Endothelial cell of umbilical vein (primary cell): ENCODE results near the gene S1PR5. TPM values are rescaled to one million over a fixed set of nuclear protein-coding genes. Genes with fewer than 3 reads are reported as not detected.

Experiments used
- BruUV-seq: library from RNA; stranded (reverse); fragments of 400-500 nt; replicated peaks from 2 replicates; lab custom pipeline; 2021; lab: Mats Ljungman, UMichigan
- CTCF ChIA-PET: fragments of 300-600, 350-600 bp; sonication (Branson Sonifier 250); formaldehyde crosslinking; loops from one replicate; lab custom pipeline; 2021; ENCODE audit warnings: antibody characterized with exemption, inconsistent platforms; lab: Charles Lee
- POLR2A ChIA-PET: fragments of 300-600, 350-600 bp; sonication (Branson Sonifier 250); formaldehyde crosslinking; loops from one replicate; lab custom pipeline; 2021; ENCODE audit warnings: antibody characterized with exemption, inconsistent platforms; lab: Charles Lee
- DNase-seq: peaks from one replicate; pipeline ENCODE4 v3.0.0-alpha.2; 2011; ENCODE audit warnings: low read depth, low spot score
- FAIRE-seq: peaks from 2 replicates; lab custom pipeline; 2011; peaks lifted over from hg19 to GRCh38; lab: Jason Lieb, UNC
- H2AFZ ChIP-seq: 2 replicates; pipeline ENCODE4 v1.6.0; 2012; ENCODE audit warnings: low read depth, low read length, control low read depth, inconsistent platforms
- H3K27ac ChIP-seq: 2 replicates; pipeline ENCODE4 v1.5.1; 2011; ENCODE audit warnings: low read depth, mild to moderate bottlenecking, control low read depth, low read length, moderate library complexity; ENCODE audit not compliant: insufficient read depth
- H3K27me3 ChIP-seq, 2 experiments: 2 replicates each; pipeline versions ENCODE4 v1.6.0 to v1.6.1; 2011; ENCODE audit warnings: low read length in 2 of 2, mixed read lengths in 1 of 2; ENCODE audit not compliant: control insufficient read depth in 2 of 2, insufficient read depth in 2 of 2
- H3K36me3 ChIP-seq, 2 experiments: 2 replicates in 1 of 2; 3 replicates in 1 of 2; pipeline ENCODE4 v1.5.1; 2011; ENCODE audit warnings: low read length in 2 of 2, mild to moderate bottlenecking in 1 of 2, moderate library complexity in 1 of 2; ENCODE audit not compliant: control insufficient read depth in 2 of 2, insufficient read depth in 2 of 2; ENCODE audit errors: extremely low read depth in 1 of 2
- H3K4me1 ChIP-seq: 3 replicates; pipeline ENCODE4 v1.5.1; 2011; ENCODE audit warnings: mild to moderate bottlenecking, low read length; ENCODE audit not compliant: control insufficient read depth, insufficient read depth; ENCODE audit errors: extremely low read depth
- H3K4me2 ChIP-seq: 2 replicates; pipeline ENCODE4 v1.6.1; 2011; ENCODE audit warnings: low read length, control low read depth, mixed read lengths; ENCODE audit not compliant: insufficient read depth
- H3K4me3 ChIP-seq, 3 experiments: fragments of 200-600 bp in 1 of 3; sonication (generic), shearing (Covaris generic) in 1 of 3; replicated peaks in 1 of 3; 2 replicates each; pipeline ENCODE4 v1.5.1; 2011 to 2016; ENCODE audit warnings: control low read depth in 3 of 3, low read length in 3 of 3, mild to moderate bottlenecking in 2 of 3, inconsistent platforms in 1 of 3, low read depth in 1 of 3, moderate library complexity in 1 of 3; ENCODE audit not compliant: insufficient read depth in 1 of 3
- H3K79me2 ChIP-seq: 2 replicates; pipeline ENCODE4 v1.6.0; 2012; ENCODE audit warnings: low read length, inconsistent platforms; ENCODE audit not compliant: control insufficient read depth, insufficient read depth
- H3K9ac ChIP-seq: replicated peaks from 2 replicates; pipeline ENCODE3; 2011; ENCODE audit warnings: low read length, control low read depth; ENCODE audit not compliant: insufficient read depth; ENCODE audit errors: extremely low read depth
- H3K9me1 ChIP-seq: replicated peaks from 3 replicates; pipeline ENCODE4 v1.6.0; 2011; ENCODE audit warnings: mild to moderate bottlenecking, low read length; ENCODE audit not compliant: control insufficient read depth, insufficient read depth; ENCODE audit errors: extremely low read depth
- H3K9me3 ChIP-seq: replicated peaks from 2 replicates; pipeline ENCODE4 v1.5.1; 2012; ENCODE audit warnings: low read length, inconsistent platforms; ENCODE audit not compliant: control insufficient read depth, insufficient read depth
- H4K20me1 ChIP-seq: replicated peaks from 2 replicates; pipeline ENCODE3; 2011; ENCODE audit warnings: mild to moderate bottlenecking, low read length; ENCODE audit not compliant: control insufficient read depth, insufficient read depth; ENCODE audit errors: extremely low read depth
- CTCF ChIP-seq, 2 donors: IDR thresholded peaks; 1 replicate in 1 of 2; 2 replicates in 1 of 2; pipeline ENCODE4 v1.5.1; 2011; ENCODE audit warnings: low read length in 2 of 2, mild to moderate bottlenecking in 2 of 2, moderate library complexity in 2 of 2, control low read depth in 1 of 2, inconsistent platforms in 1 of 2, low read depth in 1 of 2; ENCODE audit not compliant: insufficient read depth in 1 of 2; ENCODE audit errors: extremely low read depth in 1 of 2
- EZH2 ChIP-seq: IDR thresholded peaks from 2 replicates; pipeline ENCODE4 v1.6.1; 2012; ENCODE audit warnings: borderline replicate concordance, low read depth, mild to moderate bottlenecking, moderate library complexity, low read length, inconsistent platforms; ENCODE audit not compliant: severe bottlenecking
- FOS ChIP-seq: IDR thresholded peaks from 2 replicates; pipeline ENCODE4 v1.6.1; 2011; ENCODE audit warnings: mild to moderate bottlenecking, low read length, moderate library complexity, borderline replicate concordance; ENCODE audit not compliant: insufficient read depth
- GATA2 ChIP-seq: IDR thresholded peaks from 2 replicates; pipeline ENCODE4 v1.7.0; 2011; ENCODE audit warnings: low read depth, mild to moderate bottlenecking, moderate library complexity, mixed read lengths, low read length; ENCODE audit not compliant: insufficient read length, insufficient read depth
- JUN ChIP-seq: IDR thresholded peaks from 2 replicates; pipeline ENCODE4 v1.6.1; 2011; ENCODE audit warnings: borderline replicate concordance, low read depth; ENCODE audit not compliant: insufficient read length, insufficient read depth
- MAX ChIP-seq: IDR thresholded peaks from 2 replicates; pipeline ENCODE4 v1.6.1; 2011; ENCODE audit not compliant: insufficient read depth, insufficient read length
- MYC ChIP-seq: IDR thresholded peaks from one replicate; pipeline ENCODE4 v1.6.1; 2011; ENCODE audit warnings: mild to moderate bottlenecking, low read depth, low read length
- POLR2A ChIP-seq: IDR thresholded peaks from 2 replicates; pipeline ENCODE4 v1.6.1; 2012; ENCODE audit warnings: low read depth, mild to moderate bottlenecking, control low read depth, low read length
- POLR2AphosphoS5 ChIP-seq: IDR thresholded peaks from 2 replicates; pipeline ENCODE4 v1.6.1; 2012; ENCODE audit warnings: low read depth, mild to moderate bottlenecking, control low read depth, low read length, moderate library complexity; ENCODE audit not compliant: insufficient read depth
- dilution Hi-C: fragments of 300-500 bp; cut with MboI; formaldehyde crosslinking; loops from one replicate; pipeline ENCODE4 v1.15.0; 2019; ENCODE audit warnings: low sequenced_read_pairs; ENCODE audit not compliant: extremely low pct_ligation_motif_present
- intact Hi-C: fragments of 100-400 bp; cut with micrococcal nuclease; formaldehyde crosslinking; loops from one replicate; pipeline ENCODE4 v1.10.0; 2022
- polyA plus RNA-seq, 4 experiments: library from polyadenylated mRNA; depleted of rRNA in 3 of 4; stranded (reverse) in 3 of 4; unstranded in 1 of 4; fragments of >200 nt; gene quantifications; 2 replicates each; pipeline versions ENCODE4 v1.2.1 to v1.2.3, GENCODE V29; 2011 to 2012; ENCODE audit warnings: missing spikeins in 1 of 4
- total RNA-seq: library from RNA; stranded (reverse); gene quantifications from 2 replicates; pipeline ENCODE4 v1.2.3, GENCODE V29; 2021

S1PR5 gene
- total and polyA plus RNA-seq, 2 donors (not counting 3 experiments of a cell fraction or from before 2014, with no cell fraction given) = not detected

- intact Hi-C loops (no loop called here), dilution Hi-C loops (no loop called here)
- DNase-seq (no peak), FAIRE-seq (no peak)
- Histone ChIP-seq H2AFZ (no peak overlapping the region), H3K9me1 (no peaks in the 10 kb centered on the region), H3K9ac (no peak overlapping the region), H3K4me3 (no peak overlapping the region), H3K36me3 (peaks cover 3 to 16% of the 10 kb centered on the region in 2 experiments), H3K4me2 (no peak overlapping the region), H3K27me3 (no peaks in the 10 kb centered on the region), H3K27ac (no peak overlapping the region), H3K4me1 (peaks cover 3% of the 10 kb centered on the region), H4K20me1 (no peaks in the 10 kb centered on the region), H3K9me3 (no peaks in the 10 kb centered on the region), H3K79me2 (peaks cover 6% of the 10 kb centered on the region)
- BruUV-seq = no TSS peak
- TF ChIP-seq POLR2A (no peak), GATA2 (no peak)
- POLR2A ChIA-PET = no interaction called here
- CTCF ChIA-PET = no interaction called here
Observed at GRCh38 chr19:10560154-10560553, 42.9 kb upstream of the S1PR5 start.

- Histone ChIP-seq H3K79me2 (no peaks in the 10 kb centered on the region), H3K9me3 (no peaks in the 10 kb centered on the region), H3K27me3 (no peaks in the 10 kb centered on the region), H2AFZ (no peak overlapping the region), H3K4me3 (no peak overlapping the region), H3K9me1 (no peaks in the 10 kb centered on the region), H3K9ac (no peak overlapping the region), H3K36me3 (peaks cover 7 to 35% of the 10 kb centered on the region in 2 experiments), H3K4me1 (no peaks in the 10 kb centered on the region), H3K27ac (no peak overlapping the region), H4K20me1 (no peaks in the 10 kb centered on the region), H3K4me2 (no peak overlapping the region)
- DNase-seq = no peak
- ChIA-PET POLR2A (no interaction called here), CTCF (interaction anchor here (1.3 kb wide), 1 partner anchor 74 kb away, joined by 3 read pairs; no protein-coding TSS in a partner anchor)
- BruUV-seq = no TSS peak
- intact Hi-C loops (no loop called here), dilution Hi-C loops (no loop called here)
- FAIRE-seq = no peak
- TF ChIP-seq JUN (no peak), POLR2A (no peak), POLR2AphosphoS5 (no peak), FOS (no peak), MAX (no peak), MYC (no peak), EZH2 (no peak), GATA2 (no peak), CTCF (IDR thresholded peaks at IDR 0.05; ENCODE audit: extremely low read depth in 1 of 2, insufficient read depth in 1 of 2, low read depth in 1 of 2, low read length in 2 of 2) (no peak)
Observed at GRCh38 chr19:10557603-10558197, 40.5 kb upstream of the S1PR5 start.
